ENCODE data around the gene BNIP3.
"Not testable (repeated sequence)": the region's sequence is repeated elsewhere in the genome, so short reads cannot be mapped to it uniquely, and the experiment has no call there.

BNIP3 gene

DNA sequence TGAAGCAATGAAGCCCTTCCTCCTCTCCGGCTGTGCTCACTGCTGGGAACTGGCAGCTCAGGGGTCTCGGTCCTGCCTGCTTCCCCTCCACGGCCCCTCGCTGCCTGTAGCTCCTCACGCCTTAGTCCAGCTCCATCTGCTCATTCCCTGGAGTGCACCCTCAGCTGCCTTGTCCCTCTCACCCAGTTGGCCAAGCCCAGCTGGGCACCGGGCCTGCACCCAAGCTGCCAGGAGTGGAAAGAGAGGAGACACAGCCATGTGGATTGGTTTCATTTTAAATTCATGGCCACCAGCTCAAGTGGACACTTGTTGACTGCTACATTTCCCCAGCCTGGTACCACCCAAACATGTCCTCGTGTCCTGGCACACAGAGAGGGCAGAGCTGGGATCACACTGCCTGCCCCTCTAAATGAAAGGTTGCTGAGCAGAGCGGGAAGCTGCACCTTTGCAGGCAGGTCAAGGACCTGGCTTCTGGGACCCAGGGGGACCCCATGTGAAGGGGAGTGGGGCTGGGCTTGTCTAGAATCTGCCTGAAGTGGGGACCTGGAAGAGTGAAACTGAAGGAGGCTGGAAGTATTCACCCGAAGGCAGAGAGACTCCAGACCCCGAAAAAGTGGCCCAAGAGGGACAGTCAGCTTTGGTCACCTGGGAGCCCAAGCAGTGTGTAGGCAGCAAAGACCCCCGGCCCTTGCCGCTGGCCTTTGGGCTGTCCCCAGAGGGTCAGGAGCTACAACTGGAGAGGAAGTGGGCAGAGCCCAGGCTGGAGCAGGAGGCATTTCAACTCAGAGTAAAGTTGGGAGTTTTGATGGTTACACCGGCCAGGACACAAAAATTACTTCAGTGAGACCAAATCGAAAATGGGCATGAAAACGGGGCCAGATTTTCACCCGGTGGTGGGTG is 15.0 kb upstream of the BNIP3 start:
- Histone ChIP-seq H3K36me3 (ENCODE audit: insufficient read depth, insufficient read length, low read length) (no peaks in the 10 kb centered on the region), H3K4me3 (ENCODE audit: insufficient read length, low read depth) (no peak overlapping the region), H3K9ac (ENCODE audit: insufficient read length, low read depth) (peak overlapping the region; percentile 18), H3K4me1 (ENCODE audit: insufficient read depth, insufficient read length) (peaks cover 18% of the 10 kb centered on the region), H3K27me3 (ENCODE audit: insufficient read depth, insufficient read length) (no peaks in the 10 kb centered on the region), H3K9me3 (ENCODE audit: insufficient read depth, low read length) (no peaks in the 10 kb centered on the region)
- DNase-seq (ENCODE audit: low read depth, low spot score) = no peak
- TF ChIP-seq SUZ12 (IDR thresholded peaks at IDR 0.05; ENCODE audit: extremely low read depth, insufficient read depth, insufficient read length) (no peak), YY1 (IDR thresholded peaks at IDR 0.05; ENCODE audit: insufficient read depth, insufficient read length) (no peak), ZNF274 (IDR thresholded peaks at IDR 0.05; ENCODE audit: low read depth, low read length) (no peak)

DNA sequence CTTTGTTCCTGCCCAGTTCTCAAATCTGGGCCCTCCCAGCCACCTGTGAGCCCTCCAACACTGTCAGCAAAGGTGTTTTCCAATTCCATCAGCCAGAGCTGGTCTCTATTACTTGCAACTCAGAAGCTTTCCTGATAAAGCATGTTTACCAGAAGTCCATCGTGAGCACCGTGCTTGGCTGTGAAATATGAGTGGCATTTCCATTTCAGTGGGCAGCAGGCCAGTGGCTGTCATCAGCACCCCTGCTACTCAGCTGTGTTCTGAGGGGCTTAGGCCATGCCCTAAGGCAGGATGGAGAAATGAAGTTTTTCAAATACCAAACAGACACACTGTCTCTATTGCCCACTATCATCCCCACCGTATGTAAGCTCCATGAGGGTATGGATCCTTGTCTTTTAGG is 12.7 kb upstream of the BNIP3 start:
- Histone ChIP-seq H3K4me3 (ENCODE audit: insufficient read length, low read depth) (no peak overlapping the region), H3K36me3 (ENCODE audit: insufficient read depth, insufficient read length, low read length) (no peaks in the 10 kb centered on the region), H3K9me3 (ENCODE audit: insufficient read depth, low read length) (no peaks in the 10 kb centered on the region), H3K27me3 (ENCODE audit: insufficient read depth, insufficient read length) (no peaks in the 10 kb centered on the region), H3K9ac (ENCODE audit: insufficient read length, low read depth) (no peak overlapping the region), H3K4me1 (ENCODE audit: insufficient read depth, insufficient read length) (peaks cover 18% of the 10 kb centered on the region)
- TF ChIP-seq ZNF274 (IDR thresholded peaks at IDR 0.05; ENCODE audit: low read depth, low read length) (no peak), YY1 (IDR thresholded peaks at IDR 0.05; ENCODE audit: insufficient read depth, insufficient read length) (no peak), SUZ12 (IDR thresholded peaks at IDR 0.05; ENCODE audit: extremely low read depth, insufficient read depth, insufficient read length) (no peak)
- DNase-seq (ENCODE audit: low read depth, low spot score) = no peak

DNA sequence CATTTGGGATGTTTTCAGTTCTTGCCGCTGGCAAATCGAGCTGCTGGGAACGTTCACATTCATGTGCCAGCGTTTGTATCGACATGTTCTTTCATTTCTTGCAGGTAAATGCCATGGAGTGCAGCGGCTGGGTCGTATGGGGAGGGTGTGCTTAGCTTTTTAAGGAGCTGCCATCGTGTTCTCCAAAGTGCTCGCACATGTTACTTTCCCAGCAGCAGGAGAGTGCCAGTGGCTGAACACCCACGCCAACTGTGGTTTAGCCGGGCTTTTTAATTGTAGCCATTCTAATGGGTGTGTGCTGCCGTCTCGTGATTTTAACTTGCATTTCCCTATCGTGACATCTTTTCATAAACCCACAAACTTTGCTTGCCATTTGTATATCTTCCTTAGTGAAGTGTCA is 11.6 kb upstream of the BNIP3 start:
- no peak for DNase-seq (ENCODE audit: low read depth, low spot score)
- no peaks in the 10 kb centered on the region for H3K36me3 ChIP-seq (ENCODE audit: insufficient read depth, insufficient read length, low read length)
- TF ChIP-seq YY1 (IDR thresholded peaks at IDR 0.05; ENCODE audit: insufficient read depth, insufficient read length) (no peak), ZNF274 (IDR thresholded peaks at IDR 0.05; ENCODE audit: low read depth, low read length) (no peak), SUZ12 (IDR thresholded peaks at IDR 0.05; ENCODE audit: extremely low read depth, insufficient read depth, insufficient read length) (no peak)

DNA sequence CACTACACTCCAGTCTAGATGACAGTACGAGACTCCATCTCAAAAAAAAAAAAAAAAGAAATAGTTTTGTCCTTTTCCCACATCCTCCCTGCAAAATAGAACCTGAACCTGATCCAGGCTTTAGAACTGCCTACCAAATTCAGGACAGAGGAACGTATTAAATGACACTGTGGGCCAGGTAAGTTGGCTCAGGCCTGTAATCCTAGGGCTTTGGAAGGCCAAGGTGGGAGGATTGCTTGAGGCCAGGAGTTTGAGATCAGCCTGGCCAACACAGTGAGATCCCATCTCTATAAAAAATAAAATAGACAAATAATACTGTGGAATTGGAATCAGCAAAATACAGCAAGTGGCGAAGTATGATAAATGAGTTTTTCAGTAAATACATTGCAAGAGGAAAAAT is 10.0 kb upstream of the BNIP3 start:
- H3K9ac ChIP-seq (ENCODE audit: insufficient read length, low read depth) = no peak overlapping the region
- no peaks in the 10 kb centered on the region; the same call in 1 of the 2 replicates for H3K9me3 ChIP-seq (ENCODE audit: insufficient read depth, low read length)
- H3K4me1 ChIP-seq (ENCODE audit: insufficient read depth, insufficient read length) = peaks cover 4% of the 10 kb centered on the region
- TF ChIP-seq YY1 (IDR thresholded peaks at IDR 0.05; ENCODE audit: insufficient read depth, insufficient read length) (no peak), SUZ12 (IDR thresholded peaks at IDR 0.05; ENCODE audit: extremely low read depth, insufficient read depth, insufficient read length) (no peak), ZNF274 (IDR thresholded peaks at IDR 0.05; ENCODE audit: low read depth, low read length) (no peak)
- no peaks in the 10 kb centered on the region for H3K36me3 ChIP-seq (ENCODE audit: insufficient read depth, insufficient read length, low read length)
- no peak overlapping the region for H3K4me3 ChIP-seq (ENCODE audit: insufficient read length, low read depth)
- DNase-seq (ENCODE audit: low read depth, low spot score) = no peak
- no peaks in the 10 kb centered on the region for H3K27me3 ChIP-seq (ENCODE audit: insufficient read depth, insufficient read length)

More for the DNA sequence above, 11.6 kb upstream of the BNIP3 start:
- Histone ChIP-seq H3K27me3 (ENCODE audit: insufficient read depth, insufficient read length) (no peaks in the 10 kb centered on the region), H3K9ac (ENCODE audit: insufficient read length, low read depth) (no peak overlapping the region), H3K9me3 (ENCODE audit: insufficient read depth, low read length) (no peaks in the 10 kb centered on the region), H3K4me3 (ENCODE audit: insufficient read length, low read depth) (no peak overlapping the region), H3K4me1 (ENCODE audit: insufficient read depth, insufficient read length) (peaks cover 9% of the 10 kb centered on the region)

DNA sequence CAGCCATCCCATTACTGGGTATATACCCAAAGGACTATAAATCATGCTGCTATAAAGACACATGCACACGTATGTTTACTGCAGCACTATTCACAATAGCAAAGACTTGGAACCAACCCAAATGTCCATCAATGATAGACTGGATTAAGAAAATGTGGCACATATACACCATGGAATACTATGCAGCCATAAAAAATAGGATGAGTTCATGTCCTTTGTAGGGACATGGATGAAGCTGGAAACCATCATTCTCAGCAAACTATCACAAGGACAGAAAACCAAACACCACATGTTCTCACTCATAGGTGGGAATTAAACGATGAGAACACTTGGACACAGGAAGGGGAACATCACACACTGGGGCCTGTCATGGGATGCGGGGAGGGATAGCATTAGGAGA is 6.1 kb upstream of the BNIP3 start:
- peaks cover 17% of the 10 kb centered on the region for H3K27me3 ChIP-seq (ENCODE audit: insufficient read depth, insufficient read length)
- not testable (repeated sequence) for H3K4me1 ChIP-seq (ENCODE audit: insufficient read depth, insufficient read length); H3K36me3 ChIP-seq (ENCODE audit: insufficient read depth, insufficient read length, low read length); H3K9me3 ChIP-seq (ENCODE audit: insufficient read depth, low read length); DNase-seq (ENCODE audit: low read depth, low spot score); H3K9ac ChIP-seq (ENCODE audit: insufficient read length, low read depth); H3K4me3 ChIP-seq (ENCODE audit: insufficient read length, low read depth)

DNA sequence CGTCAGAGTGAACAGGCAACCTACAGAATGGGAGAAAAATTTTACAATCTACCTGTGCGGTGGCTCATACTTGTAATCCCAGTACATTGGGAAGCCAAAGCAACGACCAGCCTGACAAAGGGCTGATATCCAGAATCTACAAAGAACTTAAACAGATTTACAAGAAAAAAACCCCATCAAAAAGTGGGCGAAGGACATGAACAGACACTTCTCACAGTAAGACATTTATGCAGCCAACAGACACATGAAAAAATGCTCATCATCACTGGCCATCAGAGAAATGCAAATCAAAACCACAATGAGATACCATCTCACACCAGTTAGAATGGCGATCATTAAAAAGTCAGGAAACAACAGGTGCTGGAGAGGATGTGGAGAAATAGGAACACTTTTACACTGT is 5.6 kb upstream of the BNIP3 start:
- not testable (repeated sequence) for H3K4me3 ChIP-seq (ENCODE audit: insufficient read length, low read depth); H3K4me1 ChIP-seq (ENCODE audit: insufficient read depth, insufficient read length); DNase-seq (ENCODE audit: low read depth, low spot score); H3K9ac ChIP-seq (ENCODE audit: insufficient read length, low read depth); H3K9me3 ChIP-seq (ENCODE audit: insufficient read depth, low read length); H3K36me3 ChIP-seq (ENCODE audit: insufficient read depth, insufficient read length, low read length)
- peaks cover 22% of the 10 kb centered on the region for H3K27me3 ChIP-seq (ENCODE audit: insufficient read depth, insufficient read length)

DNA sequence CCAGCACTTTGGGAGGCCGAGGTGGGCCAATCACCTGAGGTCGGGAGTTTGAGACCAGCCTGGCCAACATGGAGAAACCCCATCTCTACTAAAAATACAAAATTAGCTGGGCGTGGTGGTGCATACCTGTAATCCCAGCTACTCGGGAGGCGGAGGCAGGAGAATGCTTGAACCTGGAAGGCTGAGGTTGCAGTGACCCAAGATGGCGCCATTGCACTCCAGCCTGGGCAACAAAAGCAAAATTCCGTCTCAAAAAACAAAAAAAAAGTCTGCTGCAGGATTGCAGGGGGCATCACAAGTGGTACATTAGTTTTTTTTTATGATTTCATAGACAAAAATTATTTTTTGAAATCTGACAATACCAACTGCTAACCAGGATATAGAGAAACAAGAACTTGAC is 5.1 kb upstream of the BNIP3 start:
- H3K4me1 ChIP-seq (ENCODE audit: insufficient read depth, insufficient read length); DNase-seq (ENCODE audit: low read depth, low spot score); H3K9ac ChIP-seq (ENCODE audit: insufficient read length, low read depth); H3K36me3 ChIP-seq (ENCODE audit: insufficient read depth, insufficient read length, low read length); H3K9me3 ChIP-seq (ENCODE audit: insufficient read depth, low read length); H3K4me3 ChIP-seq (ENCODE audit: insufficient read length, low read depth): not testable (repeated sequence)
- H3K27me3 ChIP-seq (ENCODE audit: insufficient read depth, insufficient read length) = peaks cover 25% of the 10 kb centered on the region

DNA sequence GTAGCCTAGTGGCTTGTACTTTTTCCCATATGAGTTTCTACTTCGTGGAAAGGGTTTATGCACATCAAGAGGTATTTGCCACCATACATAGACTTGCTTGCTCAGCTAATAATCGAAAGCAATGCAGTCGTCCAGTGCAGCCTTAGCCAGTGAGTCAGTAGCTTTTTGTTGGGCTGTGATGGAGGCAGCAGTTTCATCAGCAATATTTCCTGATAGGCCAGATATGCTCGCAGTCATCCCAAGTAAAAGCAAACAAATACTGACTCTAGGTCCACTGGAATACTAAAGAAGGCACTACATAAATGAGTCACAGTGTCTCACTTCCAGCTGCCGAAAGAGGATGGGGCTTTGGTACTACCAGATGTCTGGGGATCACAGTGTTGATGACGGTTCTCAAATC is 2.1 kb upstream of the BNIP3 start:
- no peak overlapping the region for H3K4me3 ChIP-seq (ENCODE audit: insufficient read length, low read depth)
- peaks cover 25% of the 10 kb centered on the region for H3K27me3 ChIP-seq (ENCODE audit: insufficient read depth, insufficient read length)
- no peaks in the 10 kb centered on the region; the same call in 1 of the 2 replicates for H3K9me3 ChIP-seq (ENCODE audit: insufficient read depth, low read length)
- no peaks in the 10 kb centered on the region for H3K36me3 ChIP-seq (ENCODE audit: insufficient read depth, insufficient read length, low read length)
- TF ChIP-seq SUZ12 (IDR thresholded peaks at IDR 0.05; ENCODE audit: extremely low read depth, insufficient read depth, insufficient read length) (no peak), ZNF274 (IDR thresholded peaks at IDR 0.05; ENCODE audit: low read depth, low read length) (no peak), YY1 (IDR thresholded peaks at IDR 0.05; ENCODE audit: insufficient read depth, insufficient read length) (no peak)
- H3K4me1 ChIP-seq (ENCODE audit: insufficient read depth, insufficient read length) = peaks cover 4% of the 10 kb centered on the region
- no peak overlapping the region for H3K9ac ChIP-seq (ENCODE audit: insufficient read length, low read depth)
- DNase-seq (ENCODE audit: low read depth, low spot score) = no peak
